Airway epithelial cell (primary cell): ENCODE data around the gene COX7C. TPM values are rescaled to one million over a fixed set of nuclear protein-coding genes. Genes with fewer than 3 reads are reported as not detected.

ENCODE experiments used
- total RNA-seq: library from RNA; depleted of rRNA; stranded (reverse); fragments of >200 nt; gene quantifications from 2 replicates; pipeline ENCODE4 v1.2.3, GENCODE V29; 2015

The COX7C gene, protein sequence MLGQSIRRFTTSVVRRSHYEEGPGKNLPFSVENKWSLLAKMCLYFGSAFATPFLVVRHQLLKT
- 551 and 753 TPM in 2 replicates for total RNA-seq

DNA sequence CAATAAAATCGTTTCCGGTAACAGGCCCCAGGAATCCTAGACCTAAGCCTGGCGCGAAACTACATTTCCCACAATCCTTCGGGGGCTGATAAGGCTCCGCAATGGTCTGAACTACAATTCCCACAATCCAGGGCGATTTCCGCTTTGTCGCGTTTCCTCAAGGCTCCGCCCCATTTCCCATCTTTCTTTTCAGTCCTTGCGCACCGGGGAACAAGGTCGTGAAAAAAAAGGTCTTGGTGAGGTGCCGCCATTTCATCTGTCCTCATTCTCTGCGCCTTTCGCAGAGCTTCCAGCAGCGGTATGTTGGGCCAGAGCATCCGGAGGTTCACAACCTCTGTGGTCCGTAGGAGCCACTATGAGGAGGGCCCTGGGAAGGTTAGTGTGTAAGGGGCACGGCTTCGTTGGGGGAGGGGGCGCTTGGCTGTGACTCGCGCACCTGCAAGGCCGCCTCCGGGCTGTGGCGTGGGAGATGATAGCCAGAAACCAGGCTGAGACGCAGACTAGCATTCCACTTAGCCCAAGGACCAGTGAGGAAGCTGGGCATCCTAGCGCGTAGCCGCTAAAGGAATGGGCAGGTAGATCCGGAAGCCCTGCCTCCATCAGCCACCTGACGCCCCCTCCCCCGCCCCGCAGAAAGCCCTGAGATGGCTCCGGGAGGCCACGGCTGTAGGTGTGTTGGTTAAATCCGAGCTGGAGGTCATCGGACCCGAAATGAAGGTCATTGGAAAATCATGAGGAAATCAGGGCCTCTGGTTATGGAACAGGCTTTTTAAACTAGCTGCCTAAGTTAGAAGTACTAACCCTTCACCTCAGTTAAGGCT lies at the start of gene COX7C:
Gene COX7C, plus strand, starts transcription at position 186 of the 821 bp plus-strand sequence. Its CDS starts 115 bp downstream, at position 301.

